ENCODE results near the gene KIAA0513. TPM values are rescaled to one million over a fixed set of nuclear protein-coding genes. Genes with fewer than 3 reads are reported as not detected.

The KIAA0513 gene
- total RNA-seq, 1 experiment from 2014 or later = 6.6 TPM

DNA sequence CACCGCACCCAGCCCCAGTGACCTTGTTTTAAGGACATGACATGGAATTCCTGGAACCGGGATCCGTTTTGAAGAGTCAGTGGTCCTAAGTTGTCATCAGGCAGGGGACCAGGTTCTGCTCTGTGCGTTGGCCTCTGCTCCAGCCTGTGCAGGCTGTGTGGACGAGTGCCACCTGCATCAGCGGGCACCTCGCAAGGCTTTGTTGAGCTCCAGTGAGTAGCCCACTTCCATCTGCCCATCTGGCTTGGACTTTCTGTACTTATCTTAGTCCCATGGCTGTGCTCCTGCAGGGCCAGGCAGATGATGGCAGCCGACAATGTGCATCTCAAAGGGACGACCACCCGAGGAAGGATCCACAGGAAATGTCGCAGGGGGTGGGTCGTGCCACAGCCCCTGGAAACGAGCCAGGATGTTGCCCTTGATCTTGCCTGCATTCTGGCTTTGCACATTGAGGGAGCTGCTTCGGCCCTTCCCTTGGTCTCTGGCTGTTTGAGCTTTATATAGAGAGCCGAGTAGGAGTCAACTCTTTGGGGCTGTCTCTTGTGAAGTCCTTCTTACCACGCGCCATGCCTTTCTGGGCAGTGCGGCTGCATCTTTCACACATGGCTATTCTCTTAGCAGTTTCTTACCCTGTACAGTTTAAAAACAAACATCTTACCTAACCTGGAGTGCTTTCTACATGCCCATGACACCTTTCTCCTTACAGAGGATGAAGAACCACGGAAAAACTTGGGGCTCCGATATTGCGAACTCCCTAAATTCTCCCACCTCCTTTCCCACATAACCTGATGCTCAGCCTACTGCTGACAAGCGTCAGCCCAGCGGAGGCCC lies 18.3 kb downstream of the KIAA0513 start:
- Histone ChIP-seq H3K27me3 (ENCODE audit: insufficient read depth, low read length) (no peaks in the 10 kb centered on the region; the same call in 1 of the 2 replicates), H2AFZ (ENCODE audit: low read depth, low read length, poor library complexity, severe bottlenecking) (no peak overlapping the region), H3K4me3 (replicated peaks in 1 of 2; ENCODE audit: low read depth in 1 of 2, low read length in 2 of 2) (no peak overlapping the region), H3K9ac (ENCODE audit: low read length) (no peak overlapping the region), H4K20me1 (ENCODE audit: insufficient read depth) (no peaks in the 10 kb centered on the region), H3K9me3 (ENCODE audit: control insufficient read depth in 1 of 2, insufficient read depth in 1 of 2, low read depth in 1 of 2, low read length in 2 of 2) (no peaks in the 10 kb centered on the region), H3K27ac (ENCODE audit: low read depth, low read length) (no peak overlapping the region), H3K4me1 (ENCODE audit: control insufficient read depth in 1 of 2, insufficient read depth in 2 of 2, low read length in 2 of 2) (no peaks in the 10 kb centered on the region), H3K79me2 (ENCODE audit: insufficient read depth, low read length) (no peaks in the 10 kb centered on the region), H3K4me2 (ENCODE audit: low read length) (no peak overlapping the region), H3K36me3 (ENCODE audit: control insufficient read depth in 1 of 2, insufficient read depth in 2 of 2, low read length in 2 of 2) (no peaks in the 10 kb centered on the region), H3K9me2 (ENCODE audit: insufficient read depth) (no peaks in the 10 kb centered on the region)
- CTCF ChIA-PET = interaction anchor here (1.0 to 1.6 kb wide), 2 partner anchors 11 to 12 kb away, joined by 3 to 4 read pairs; no protein-coding TSS in a partner anchor
- RAD21 ChIA-PET (ENCODE audit: low non-redundant PET in 1 of 2, low total read pairs in 2 of 2, uncharacterized antibody in 2 of 2, unreplicated experiment in 2 of 2) = no interaction called here
- no TSS peak for BruUV-seq (replicated peaks)
- DNase-seq (ENCODE audit: low read depth, low spot score) (no peak), ATAC-seq (no peak)
- POLR2A ChIA-PET = interaction anchor here (0.9 to 1.2 kb wide), 2 partner anchors 9 kb away, joined by 3 to 4 read pairs; no protein-coding TSS in a partner anchor
- TF ChIP-seq, protein P1, sequence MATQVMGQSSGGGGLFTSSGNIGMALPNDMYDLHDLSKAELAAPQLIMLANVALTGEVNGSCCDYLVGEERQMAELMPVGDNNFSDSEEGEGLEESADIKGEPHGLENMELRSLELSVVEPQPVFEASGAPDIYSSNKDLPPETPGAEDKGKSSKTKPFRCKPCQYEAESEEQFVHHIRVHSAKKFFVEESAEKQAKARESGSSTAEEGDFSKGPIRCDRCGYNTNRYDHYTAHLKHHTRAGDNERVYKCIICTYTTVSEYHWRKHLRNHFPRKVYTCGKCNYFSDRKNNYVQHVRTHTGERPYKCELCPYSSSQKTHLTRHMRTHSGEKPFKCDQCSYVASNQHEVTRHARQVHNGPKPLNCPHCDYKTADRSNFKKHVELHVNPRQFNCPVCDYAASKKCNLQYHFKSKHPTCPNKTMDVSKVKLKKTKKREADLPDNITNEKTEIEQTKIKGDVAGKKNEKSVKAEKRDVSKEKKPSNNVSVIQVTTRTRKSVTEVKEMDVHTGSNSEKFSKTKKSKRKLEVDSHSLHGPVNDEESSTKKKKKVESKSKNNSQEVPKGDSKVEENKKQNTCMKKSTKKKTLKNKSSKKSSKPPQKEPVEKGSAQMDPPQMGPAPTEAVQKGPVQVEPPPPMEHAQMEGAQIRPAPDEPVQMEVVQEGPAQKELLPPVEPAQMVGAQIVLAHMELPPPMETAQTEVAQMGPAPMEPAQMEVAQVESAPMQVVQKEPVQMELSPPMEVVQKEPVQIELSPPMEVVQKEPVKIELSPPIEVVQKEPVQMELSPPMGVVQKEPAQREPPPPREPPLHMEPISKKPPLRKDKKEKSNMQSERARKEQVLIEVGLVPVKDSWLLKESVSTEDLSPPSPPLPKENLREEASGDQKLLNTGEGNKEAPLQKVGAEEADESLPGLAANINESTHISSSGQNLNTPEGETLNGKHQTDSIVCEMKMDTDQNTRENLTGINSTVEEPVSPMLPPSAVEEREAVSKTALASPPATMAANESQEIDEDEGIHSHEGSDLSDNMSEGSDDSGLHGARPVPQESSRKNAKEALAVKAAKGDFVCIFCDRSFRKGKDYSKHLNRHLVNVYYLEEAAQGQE (IDR thresholded peaks at IDR 0.05; ENCODE audit: low read depth) = no peak
- no peak for TF ChIP-seq CBX3 (IDR thresholded peaks at IDR 0.05; ENCODE audit: low read depth)
- intact Hi-C loops (cut with micrococcal nuclease) = no loop called here

- DNase-seq (ENCODE audit: low read depth, low spot score) (no peak), ATAC-seq (no peak)
- Histone ChIP-seq H2AFZ (ENCODE audit: low read depth, low read length, poor library complexity, severe bottlenecking) (no peak overlapping the region), H3K36me3 (ENCODE audit: control insufficient read depth in 1 of 2, insufficient read depth in 2 of 2, low read length in 2 of 2) (no peaks in the 10 kb centered on the region), H3K9me3 (ENCODE audit: control insufficient read depth in 1 of 2, insufficient read depth in 1 of 2, low read depth in 1 of 2, low read length in 2 of 2) (no peaks in the 10 kb centered on the region), H3K79me2 (ENCODE audit: insufficient read depth, low read length) (no peaks in the 10 kb centered on the region), H3K4me1 (ENCODE audit: control insufficient read depth in 1 of 2, insufficient read depth in 2 of 2, low read length in 2 of 2) (no peaks in the 10 kb centered on the region), H3K9me2 (ENCODE audit: insufficient read depth) (no peaks in the 10 kb centered on the region), H3K27ac (ENCODE audit: low read depth, low read length) (no peak overlapping the region), H4K20me1 (ENCODE audit: insufficient read depth) (no peaks in the 10 kb centered on the region), H3K4me3 (replicated peaks in 1 of 2; ENCODE audit: low read depth in 1 of 2, low read length in 2 of 2) (no peak overlapping the region), H3K27me3 (ENCODE audit: insufficient read depth, low read length) (no peaks in the 10 kb centered on the region; the same call in 1 of the 2 replicates), H3K4me2 (ENCODE audit: low read length) (no peak overlapping the region), H3K9ac (ENCODE audit: low read length) (no peak overlapping the region)
- TF ChIP-seq EZH2phosphoT487 (IDR thresholded peaks at IDR 0.05; ENCODE audit: borderline replicate concordance) (no peak), EZH2 (IDR thresholded peaks at IDR 0.05) (no peak)
- RAD21 ChIA-PET (ENCODE audit: low non-redundant PET in 1 of 2, low total read pairs in 2 of 2, uncharacterized antibody in 2 of 2, unreplicated experiment in 2 of 2) = no interaction called here
- POLR2A ChIA-PET = interaction anchor here (1.2 kb wide), 1 partner anchor 9 kb away, joined by 4 read pairs; no protein-coding TSS in a partner anchor
- intact Hi-C loops (cut with micrococcal nuclease) = no loop called here
- CTCF ChIA-PET = interaction anchor here (0.7 to 1.6 kb wide), 2 partner anchors 10 to 11 kb away, joined by 3 to 4 read pairs; no protein-coding TSS in a partner anchor
- no TSS peak for BruUV-seq (replicated peaks)
These were observed 18.9 kb downstream of the KIAA0513 start for GRCh38 chr16:85046472-85046916.
